ENCODE results near the gene AGAP1.
"Not testable (repeated sequence)": the region's sequence is repeated elsewhere in the genome, so short reads cannot be mapped to it uniquely, and the experiment has no call there.

The AGAP1 gene

DNA sequence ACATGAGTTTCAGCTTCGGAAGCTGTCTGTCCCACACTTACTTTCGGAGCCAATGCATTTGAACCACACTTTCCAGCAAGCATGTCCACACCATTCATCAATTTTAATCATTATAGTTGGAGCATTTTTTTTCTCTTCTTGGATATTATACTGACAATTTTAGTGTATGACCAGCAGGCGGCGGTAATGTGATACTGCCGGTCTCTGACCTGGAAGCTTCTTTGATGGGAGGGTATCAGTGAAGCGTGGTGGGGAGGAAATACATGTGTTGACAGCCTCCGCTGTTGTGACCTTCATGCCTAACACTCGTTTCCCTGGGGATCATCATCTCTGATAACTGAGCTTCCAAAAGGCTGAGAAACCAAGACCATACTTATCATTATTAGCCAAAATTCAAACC lies 442.6 kb downstream of the AGAP1 start:
- no peak for DNase-seq

DNA sequence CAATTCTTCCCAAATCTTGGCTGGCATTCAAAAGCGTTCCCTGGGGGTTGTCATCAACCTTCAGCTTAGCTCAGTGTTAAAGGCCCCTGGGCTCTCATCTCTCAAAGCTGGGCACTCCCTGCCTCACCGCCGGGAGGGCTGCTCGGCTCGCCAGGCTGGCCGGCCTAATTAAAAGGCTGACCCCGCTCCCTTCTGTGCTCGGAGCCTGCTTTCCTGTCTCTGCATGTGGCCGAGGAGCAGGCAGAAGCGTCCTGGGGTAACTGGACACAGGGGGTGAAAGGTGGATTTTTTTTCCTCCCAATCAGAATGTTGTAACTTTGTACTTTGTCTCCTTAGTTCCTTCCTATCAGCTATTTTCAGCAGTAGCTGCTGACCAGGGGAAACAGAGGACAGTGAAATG lies 443.2 kb downstream of the AGAP1 start:
- no peak for DNase-seq

DNA sequence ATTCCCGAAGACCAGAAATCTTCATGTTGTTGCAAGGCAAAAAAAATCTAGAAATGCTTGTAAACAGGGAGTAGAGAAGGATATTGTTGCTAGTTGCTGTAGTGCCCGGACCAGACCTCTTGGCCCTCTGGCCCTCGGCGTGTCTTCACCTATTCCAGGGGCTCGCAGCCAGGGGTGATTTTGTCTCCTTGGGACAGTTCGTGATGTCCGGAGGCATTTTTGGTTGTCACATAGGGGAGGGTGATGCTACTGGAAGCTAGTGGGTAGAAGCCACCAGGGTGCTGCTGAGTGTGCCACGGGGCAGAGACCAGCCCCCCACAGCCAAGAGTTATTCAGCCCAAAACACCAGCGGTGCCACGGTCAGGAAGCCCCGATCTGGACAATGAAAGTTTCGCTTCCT lies 443.7 kb downstream of the AGAP1 start:
- no peak for DNase-seq

DNA sequence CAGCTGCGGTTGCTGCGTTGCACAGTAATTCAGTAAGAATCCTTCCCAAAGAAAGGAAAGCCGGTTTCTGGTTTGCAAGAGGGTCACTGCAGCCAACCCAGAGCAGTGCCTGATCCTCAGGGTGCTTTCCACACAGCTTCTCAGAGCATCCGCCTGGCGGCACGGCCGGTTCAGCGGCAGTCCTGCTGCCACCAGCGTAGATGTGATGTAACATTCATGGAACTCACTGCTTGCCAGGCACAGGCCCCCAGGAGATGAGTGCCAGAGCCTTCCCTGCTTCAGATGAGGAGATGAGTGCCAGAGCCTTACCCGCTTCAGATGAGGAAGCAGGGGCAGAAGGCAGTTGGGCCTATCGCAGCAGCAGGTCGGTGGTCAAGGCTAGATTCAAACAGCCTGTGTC lies 444.1 kb downstream of the AGAP1 start:
- no peak for DNase-seq

DNA sequence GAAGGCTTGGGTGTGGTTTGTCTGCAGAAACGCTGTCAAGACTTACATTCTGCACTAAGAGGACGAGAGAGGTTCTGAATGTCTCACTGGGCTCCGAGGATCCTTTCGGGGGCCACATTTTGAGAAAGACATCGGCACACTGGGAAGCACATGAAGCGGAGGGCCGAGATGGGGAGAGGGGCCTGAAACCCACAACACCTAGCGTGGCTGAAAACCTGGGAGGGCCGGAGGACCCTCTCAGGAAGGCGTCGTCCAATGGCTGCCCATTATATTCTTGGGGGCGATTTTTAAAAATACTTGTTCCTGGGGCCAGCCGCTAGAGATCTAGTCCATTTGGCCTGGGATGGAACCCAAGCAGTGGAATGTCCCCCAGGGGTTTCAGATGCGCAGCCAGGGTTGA lies 444.8 kb downstream of the AGAP1 start:
- DNase-seq: no peak

DNA sequence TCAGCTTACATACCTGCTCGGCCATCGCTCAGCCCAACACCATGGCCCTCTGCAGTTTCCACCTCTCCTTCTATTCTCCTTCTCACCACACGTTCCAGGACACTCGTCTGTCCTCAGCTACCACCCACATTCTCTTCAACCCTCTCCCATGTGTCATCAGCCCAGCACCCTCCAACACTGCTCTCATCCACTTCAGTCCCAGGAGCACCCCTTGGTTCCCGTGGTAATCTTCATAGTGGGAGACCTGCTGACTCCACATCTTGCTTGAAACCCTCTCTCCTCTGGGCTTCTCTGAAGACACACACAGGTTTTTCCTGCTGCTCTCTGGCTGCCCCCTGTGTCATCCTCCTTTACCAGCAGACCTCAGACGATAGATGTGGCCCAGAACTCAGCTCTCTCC lies 445.6 kb downstream of the AGAP1 start:
- no peak for DNase-seq

DNA sequence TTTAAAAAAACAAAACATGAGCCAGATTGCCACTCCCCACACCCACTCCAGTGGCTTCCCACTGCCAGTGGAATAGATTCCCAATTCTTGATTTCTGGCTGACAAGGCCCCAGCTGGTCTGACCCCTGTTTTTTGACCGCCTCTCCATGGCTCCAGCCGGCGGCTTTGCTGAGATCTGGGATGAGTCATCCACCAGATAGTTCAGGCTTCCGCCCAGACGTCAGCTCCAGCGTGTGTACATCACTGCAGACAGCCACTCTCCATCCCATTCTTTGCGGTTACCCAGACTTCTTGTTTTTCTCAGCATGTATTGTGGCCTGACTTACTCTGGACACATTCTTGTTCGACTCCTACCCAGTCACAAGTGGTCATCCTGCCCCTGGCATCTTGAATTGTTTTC lies 446.5 kb downstream of the AGAP1 start:
- DNase-seq: no peak

DNA sequence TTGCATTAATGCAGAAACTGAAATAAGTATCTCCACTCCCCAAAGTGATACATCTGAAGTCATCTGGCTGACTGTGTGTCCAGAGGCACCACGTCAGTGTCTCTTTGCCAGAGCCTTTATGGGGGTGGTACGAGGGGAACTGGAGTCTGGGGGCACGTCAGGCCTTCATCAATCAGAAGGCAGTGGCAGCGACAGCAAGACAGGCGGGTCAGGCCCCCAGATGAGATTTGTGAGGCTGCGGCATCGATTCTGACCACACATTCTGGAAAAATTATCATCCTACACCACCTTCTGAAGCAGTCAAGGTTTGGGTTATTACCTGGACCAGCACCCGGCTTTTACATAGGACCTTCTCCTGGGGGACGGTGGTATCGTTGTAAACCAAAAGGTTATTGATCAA lies 450.7 kb downstream of the AGAP1 start:
- DNase-seq: no peak

DNA sequence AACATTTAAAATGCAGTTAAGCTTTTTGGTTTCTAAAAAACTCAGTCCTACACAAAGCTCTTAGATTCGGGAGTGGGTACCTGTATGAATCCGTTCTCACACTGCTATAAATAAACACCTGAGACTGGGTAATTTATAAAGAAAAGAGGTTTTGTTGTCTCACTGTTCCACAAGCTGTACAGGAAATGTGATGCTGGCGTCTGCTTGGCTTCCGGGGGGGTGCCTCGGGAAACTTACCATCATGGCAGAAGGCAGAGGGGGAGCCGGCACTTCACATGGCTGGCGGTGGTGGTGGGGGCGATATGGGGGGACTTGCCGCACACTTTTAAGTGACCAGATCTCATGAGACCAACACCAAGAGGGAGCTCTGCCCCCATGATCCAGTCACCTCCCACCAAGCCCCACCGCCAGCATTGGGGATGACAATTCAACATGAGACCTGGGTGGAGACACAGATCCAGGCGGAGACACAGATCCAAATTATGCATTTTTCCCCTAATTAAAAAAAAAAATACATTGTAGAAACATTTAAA lies 451.8 kb downstream of the AGAP1 start:
- DNase-seq: no peak

DNA sequence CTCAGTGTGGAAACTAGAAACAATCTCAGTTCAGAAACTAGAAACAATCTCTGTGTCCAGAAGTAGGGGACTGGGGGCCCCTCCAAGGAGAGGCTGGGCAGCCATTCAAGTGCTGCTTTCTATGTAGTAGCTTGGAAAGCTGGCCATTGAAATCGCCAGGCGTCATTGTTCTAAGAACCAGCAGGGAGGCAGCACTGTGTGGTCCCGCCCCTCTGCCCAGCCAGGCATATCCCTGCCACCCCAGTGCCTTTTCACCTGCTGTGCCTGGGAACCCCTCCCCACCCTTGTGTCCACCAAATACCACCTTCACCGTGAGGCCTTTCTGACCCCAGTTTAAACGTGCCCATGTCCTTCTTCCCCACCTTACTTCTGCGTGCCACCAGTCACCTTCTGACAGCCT lies 452.7 kb downstream of the AGAP1 start:
- DNase-seq: no peak

DNA sequence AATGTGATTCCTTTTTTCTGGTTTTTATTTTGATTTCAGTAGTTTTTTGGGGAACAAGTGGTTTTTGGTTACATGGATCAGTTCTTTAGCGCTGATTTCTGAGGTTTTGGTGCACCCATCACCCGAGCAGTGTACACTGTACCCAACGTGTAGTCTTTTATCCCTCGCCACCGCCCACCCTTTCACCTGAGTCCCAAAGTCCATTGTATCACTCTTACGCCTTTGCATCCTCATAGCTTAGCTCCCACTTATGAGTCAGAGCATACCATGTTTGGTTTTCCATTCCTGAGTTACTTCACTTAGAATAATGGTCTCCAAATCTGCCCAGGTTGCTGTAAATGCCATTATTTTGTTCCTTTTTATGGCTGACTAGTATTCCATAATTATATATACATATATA lies 453.2 kb downstream of the AGAP1 start:
- DNase-seq: not testable (repeated sequence)

DNA sequence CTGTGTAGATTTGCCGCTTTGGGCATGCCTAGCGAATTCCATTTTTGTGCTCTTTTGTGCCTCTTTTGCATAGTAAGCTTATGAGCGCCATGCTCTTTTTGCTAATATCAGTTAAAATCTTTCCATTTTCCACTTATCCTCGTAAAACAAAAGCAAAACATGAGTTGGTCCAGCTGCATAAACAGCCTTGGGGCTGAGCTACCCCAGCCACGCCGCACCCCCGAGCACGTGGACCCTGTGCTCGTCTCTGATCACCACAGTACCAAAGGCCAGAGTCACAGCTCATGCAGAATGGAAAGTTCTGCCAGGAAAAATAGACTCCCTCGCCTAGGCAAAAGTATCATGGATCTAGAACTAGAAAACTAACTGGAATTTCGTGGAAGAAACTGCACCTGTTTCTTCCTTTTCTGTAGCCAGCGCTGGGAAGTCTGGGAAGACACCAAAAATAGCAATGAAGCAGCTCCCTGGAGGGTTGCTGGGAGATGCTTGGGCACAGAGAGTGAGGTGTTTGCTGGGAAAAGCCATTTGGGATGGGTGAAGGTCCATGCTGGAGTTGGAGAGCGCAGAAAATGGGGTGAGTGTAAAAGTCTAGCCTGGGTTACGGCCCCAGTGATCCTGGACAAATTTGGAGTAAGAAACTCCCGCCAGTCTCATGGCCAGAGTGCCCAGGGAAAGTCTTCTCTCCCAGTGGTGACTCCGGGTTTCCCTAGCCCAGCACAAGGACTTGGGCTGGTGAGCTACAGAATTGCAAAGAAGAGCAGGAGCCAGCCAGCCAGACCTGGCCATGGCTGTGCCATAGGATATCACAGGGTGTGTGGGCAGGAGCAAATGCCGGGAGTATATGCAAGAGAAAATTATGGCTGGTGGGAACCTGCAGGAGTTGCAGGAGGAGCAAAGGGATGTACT lies 456.0 kb downstream of the AGAP1 start:
- DNase-seq: no peak

DNA sequence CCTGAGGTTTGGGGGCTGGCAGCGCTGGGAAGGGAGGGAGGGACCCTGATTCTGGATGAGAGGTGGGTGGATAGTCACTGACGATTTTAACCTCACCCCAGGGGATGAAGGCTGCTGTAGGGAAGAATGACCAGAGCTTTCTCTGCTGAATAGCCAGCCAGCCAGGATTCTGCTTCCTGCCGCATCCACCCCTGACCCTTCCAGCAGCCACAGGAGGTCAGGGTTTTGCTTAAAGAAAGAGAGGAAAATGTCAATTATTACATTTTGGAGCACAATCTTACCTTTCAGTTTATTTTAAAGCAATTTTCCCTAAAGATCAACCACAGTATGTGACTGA lies 456.6 kb downstream of the AGAP1 start:
- DNase-seq: no peak

DNA sequence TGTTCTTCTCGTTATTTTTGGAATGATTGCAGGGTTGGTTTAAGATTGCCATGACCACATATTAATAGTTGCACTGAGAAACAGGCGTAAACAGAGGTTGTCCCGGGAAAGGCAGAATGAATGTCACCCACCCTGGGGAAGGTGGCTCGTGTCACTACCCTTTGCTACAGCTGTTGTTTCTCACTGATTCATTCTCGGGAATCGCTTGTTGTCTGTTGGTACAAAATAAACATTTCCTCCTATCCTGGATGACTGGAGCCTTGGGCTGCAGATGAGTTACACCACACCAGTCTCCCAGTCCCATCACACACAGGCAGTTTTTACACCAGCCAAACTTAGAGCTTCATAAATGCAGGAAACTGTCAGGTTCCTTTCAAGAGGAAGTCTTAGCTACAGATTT lies 457.6 kb downstream of the AGAP1 start:
- DNase-seq: no peak

DNA sequence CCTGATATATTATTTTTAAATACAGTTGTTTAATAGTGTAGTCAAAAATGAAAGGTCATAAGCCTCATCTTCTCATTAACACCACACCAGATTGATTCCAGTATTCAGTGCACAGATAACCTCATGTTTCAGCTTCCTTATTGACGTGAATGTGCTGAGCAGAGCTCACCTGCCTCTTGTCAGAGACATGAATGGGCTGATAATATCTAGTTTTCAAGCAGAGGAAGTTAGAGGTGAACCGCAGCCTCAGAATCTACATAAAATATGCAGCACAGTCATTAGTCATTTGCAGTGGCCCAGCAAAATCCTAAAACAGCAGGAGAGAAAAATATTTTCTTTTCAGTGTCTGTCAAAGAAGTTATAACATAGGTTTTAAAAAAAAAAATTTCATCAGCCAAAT lies 458.1 kb downstream of the AGAP1 start:
- DNase-seq: no peak

DNA sequence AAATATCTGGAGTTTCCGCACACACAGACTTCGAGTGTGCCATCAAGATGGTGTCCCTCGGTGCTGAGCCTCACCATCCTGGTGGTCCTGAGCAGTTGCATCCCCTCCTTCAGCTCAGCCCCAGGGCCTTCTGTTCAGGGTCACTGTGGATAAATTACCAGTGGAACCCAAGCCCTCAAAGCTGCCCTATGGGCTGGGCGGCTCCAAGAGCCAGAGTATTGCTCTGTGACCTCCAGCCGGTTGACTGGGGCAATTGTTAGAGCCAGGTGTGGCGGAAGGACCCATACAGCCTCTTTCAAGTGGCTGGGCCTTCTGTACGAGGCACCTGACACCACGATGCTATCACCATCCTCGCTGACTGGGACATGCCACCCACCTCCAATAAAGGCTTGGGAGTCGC lies 458.9 kb downstream of the AGAP1 start:
- DNase-seq: no peak

DNA sequence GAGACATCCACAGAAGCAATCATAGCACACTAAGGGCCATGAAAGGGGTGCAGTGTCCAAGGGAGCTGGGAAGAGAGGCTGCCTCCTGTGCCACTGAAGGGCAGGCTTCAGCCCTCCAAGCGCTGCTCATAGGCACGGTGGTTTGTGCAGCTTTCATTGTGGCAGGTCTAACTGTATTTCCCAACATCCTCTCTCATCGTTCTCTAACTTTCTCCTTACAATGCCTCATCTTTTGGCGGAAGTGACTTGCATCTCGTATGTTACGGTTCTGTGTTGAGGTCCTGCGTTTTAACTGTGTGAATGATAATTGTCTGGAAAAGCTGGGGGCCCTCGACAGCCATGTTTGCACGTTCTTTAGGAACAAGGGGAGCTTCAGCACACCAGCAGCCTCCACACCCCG lies 460.4 kb downstream of the AGAP1 start:
- DNase-seq: no peak

DNA sequence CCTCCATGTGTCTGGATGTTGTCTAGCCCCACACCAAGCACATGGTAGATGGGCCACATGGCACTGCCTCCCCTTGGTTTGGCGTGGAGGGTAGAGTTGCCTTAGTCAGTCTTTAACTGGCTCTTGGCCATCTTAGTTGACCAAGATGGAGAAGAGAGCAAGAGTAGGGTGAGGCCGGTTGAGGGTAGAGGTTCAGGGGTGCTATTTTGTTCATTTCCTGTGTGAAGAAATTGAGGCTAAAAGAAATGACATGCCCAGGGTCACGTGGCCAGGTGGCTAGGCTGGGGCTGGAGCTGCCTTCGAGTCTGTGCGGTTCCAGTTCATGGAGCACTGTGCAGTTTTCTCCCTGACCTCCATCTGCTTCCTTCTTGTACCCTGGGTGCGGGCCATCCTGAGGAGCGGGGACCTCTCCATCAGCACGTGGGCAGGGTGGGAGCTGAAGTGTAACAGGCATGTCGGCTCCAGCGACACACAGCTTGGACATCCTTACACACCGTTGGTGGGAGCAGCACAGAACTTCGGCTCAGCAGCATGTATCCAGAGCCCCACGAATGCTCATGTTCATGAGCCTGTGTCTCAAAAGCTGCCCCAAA lies 461.1 kb downstream of the AGAP1 start:
- DNase-seq: no peak

DNA sequence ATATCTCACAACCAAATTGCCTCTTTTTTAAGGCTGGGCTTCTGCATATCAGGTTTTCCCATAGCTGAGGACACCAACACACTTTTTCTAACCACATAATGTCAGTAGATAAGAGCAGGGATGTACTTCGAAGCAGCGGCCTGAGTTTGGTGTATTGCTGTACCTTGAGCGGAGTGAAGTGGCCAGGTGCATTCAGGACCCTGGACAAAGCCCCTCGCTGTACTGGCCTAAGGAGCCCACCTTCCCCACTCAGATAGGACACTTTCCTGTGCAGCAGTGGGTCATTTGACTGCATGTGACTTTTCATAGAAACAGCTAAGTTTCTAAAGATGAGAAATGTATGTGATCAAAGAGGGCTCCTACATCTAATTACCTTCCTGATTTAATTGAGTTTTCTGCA lies 461.8 kb downstream of the AGAP1 start:
- DNase-seq: no peak

DNA sequence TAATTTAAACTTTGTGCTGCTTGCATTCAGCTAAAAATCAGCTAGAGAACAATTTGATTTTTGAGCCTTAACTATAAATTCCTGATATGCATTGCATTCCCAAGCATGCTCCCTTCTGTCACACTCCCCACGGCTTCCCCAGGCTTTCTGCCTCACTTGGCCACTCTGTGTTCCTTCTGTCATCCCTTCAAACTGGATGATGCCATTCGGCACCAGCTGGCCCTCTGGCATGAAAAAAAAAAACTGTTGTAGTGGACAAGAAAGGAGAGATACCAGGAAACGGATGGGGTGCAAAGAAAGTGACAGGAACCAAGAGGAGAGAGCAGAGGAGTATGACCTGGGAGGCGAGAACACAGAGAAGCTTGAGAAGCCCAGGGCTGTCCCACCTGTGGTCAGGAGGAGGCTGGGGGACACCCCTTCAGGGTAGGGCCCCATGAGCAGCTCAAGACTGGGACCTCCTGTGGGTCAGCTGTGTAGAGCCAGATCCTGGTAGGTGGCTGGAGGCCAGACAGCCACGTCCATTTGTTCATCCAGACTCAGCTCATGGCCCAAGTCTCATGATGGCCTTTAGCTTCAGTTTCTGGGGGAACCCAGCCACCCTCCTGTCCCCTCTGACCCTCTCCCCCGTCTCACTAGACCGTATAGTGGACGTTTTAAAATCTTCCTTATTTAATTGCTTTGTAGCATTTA lies 462.6 kb downstream of the AGAP1 start:
- DNase-seq: no peak

DNA sequence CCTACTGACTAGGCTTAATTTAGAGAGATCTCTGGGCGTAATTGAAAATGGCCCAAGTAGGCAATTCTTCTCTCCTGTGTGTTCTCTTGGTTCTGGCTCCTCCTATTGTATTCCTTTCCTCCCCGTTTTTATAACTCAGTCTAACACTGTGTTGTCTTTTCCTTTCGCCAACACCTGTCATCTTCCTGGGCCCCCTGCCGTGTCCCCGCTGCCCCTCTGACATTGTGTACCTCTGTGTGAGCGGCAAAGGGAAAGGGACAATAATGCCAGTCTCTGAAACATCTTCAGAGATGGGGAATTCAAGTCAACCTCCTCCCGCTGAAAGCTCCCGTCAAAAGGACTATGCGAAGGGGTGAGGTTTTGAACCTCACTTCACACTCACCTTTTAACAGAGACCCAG lies 463.4 kb downstream of the AGAP1 start:
- DNase-seq: no peak

DNA sequence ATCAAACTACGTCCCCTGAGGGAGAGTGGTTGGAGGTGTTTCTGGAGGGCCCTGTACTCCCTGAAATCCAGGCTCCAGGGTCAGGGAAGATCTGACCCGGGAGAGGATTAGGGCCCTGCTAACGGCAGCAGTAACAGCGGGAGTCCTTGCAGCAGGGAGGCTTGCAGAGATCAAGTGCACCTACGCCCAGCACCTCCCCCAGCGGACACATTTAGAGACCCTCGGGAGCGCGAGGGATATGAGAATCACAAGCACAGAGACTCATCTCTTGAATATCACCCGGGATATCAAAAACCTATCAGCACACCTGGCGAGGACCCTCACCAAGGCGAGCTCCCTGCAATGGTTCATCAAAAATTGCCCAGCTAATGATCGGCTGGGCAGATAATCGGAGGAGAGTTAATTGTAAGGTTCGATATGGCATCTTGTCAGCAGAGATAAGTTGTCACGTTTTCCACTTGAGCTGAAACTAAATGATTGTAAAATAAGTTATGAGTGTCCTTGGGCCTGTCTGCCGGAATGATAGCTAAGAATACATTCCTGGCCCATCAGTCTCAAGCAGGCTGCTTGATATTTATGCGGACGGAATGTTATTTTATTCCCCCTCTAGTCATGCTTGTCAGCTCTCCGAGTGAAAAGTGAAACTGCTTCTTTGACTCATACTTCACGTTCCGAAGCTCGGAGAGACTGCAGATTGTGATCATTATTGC lies 464.5 kb downstream of the AGAP1 start:
- no peak for DNase-seq

DNA sequence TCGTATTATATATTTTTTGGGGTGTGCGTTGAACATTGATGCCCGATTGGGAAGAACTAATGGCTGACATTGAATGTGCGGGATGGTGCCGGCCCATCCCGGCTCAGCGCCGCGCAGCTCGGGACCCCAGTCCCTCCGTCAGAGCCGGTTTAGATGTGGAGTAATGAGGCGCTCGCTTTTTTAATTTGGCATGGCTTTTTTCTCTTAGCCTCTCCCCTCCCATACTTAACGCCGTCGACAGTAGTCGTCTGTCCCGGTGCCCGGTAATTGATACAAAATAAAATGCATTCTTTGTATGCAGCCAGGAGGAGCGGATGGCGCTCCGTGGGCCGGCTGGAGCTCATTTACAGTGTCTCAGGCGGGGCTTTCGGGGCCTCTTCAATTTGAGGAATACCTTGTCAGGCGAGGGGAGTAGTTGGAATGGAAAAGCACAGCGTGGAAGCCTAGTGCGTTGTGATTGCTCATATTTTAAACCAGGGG lies 465.1 kb downstream of the AGAP1 start:
- no peak for DNase-seq

Data from stimulated activated CD4-positive, alpha-beta T cell treated with anti-CD3 and anti-CD28 coated beads, Interleukin-12 subunit alpha, Interleukin-12 subunit beta, amount 100 ng/mL, for 4 hours (primary cell).